ENCODE results near the gene OLFML2B. TPM values are rescaled to one million over a fixed set of nuclear protein-coding genes. Genes with fewer than 3 reads are reported as not detected.
"Not testable (repeated sequence)": the region's sequence is repeated elsewhere in the genome, so short reads cannot be mapped to it uniquely, and the experiment has no call there.

Gene OLFML2B
- total RNA-seq, 1 donor from 2014 or later, result 0.85 TPM

DNA sequence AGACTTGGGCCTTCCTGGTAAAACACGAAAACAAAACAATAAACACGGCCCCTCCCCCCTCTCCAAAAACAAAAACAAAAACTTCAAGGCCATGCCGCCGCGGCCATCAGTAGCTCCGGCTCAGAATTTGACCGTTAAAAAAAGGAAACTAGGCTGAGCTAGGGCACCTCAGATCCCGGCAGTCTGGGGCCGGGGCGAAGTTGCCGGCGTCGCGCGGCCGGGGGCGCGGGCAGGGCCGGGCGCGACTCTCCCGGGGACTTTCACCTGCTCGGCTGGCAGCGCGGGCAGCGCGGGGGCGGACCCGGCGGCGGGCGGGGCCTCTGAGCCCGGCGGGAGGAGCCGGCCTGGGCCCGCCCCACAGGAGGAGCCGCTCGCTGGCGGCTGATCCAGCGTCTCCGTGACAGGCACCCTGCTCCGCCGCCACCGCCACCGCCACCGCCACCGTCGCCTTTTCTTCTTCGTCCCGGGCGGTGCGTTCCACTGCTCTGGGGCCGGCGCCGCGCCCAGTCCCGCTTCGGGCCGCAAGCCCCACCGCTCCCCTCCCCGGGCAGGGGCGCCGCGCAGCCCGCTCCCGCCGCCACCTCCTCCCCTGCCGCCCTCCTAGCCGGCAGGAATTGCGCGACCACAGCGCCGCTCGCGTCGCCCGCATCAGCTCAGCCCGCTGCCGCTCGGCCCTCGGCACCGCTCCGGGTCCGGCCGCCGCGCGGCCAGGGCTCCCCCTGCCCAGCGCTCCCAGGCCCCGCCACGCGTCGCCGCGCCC, 45.8 kb upstream of the OLFML2B start, which contains the start of gene NOS1AP:
TSS of gene NOS1AP (plus strand) at position 358 of the 760 bp plus-strand sequence. CDS start 487 bp downstream, outside the sequence.
- H3K4me3 Mint-ChIP-seq (ENCODE audit: unreplicated experiment), result peak within 1 kb of the TSS; percentile 94
- peak; percentile 81 for DNase-seq (ENCODE audit: low spot score)
- no peaks in the 10 kb centered on the region for H3K9me3 Mint-ChIP-seq (ENCODE audit: unreplicated experiment)
- H3K27ac Mint-ChIP-seq (ENCODE audit: unreplicated experiment), result no peak within 1 kb of the TSS
- H3K4me1 Mint-ChIP-seq (ENCODE audit: unreplicated experiment), result peaks cover 40% of the 10 kb centered on the region
- TF ChIP-seq, protein P1, sequence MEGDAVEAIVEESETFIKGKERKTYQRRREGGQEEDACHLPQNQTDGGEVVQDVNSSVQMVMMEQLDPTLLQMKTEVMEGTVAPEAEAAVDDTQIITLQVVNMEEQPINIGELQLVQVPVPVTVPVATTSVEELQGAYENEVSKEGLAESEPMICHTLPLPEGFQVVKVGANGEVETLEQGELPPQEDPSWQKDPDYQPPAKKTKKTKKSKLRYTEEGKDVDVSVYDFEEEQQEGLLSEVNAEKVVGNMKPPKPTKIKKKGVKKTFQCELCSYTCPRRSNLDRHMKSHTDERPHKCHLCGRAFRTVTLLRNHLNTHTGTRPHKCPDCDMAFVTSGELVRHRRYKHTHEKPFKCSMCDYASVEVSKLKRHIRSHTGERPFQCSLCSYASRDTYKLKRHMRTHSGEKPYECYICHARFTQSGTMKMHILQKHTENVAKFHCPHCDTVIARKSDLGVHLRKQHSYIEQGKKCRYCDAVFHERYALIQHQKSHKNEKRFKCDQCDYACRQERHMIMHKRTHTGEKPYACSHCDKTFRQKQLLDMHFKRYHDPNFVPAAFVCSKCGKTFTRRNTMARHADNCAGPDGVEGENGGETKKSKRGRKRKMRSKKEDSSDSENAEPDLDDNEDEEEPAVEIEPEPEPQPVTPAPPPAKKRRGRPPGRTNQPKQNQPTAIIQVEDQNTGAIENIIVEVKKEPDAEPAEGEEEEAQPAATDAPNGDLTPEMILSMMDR (IDR thresholded peaks at IDR 0.05; ENCODE audit: unreplicated experiment), result no peak
- peaks cover 7% of the 10 kb centered on the region for H3K27me3 Mint-ChIP-seq (ENCODE audit: unreplicated experiment)
- peaks cover 4% of the 10 kb centered on the region for H3K36me3 Mint-ChIP-seq (ENCODE audit: low read depth, unreplicated experiment)

DNA sequence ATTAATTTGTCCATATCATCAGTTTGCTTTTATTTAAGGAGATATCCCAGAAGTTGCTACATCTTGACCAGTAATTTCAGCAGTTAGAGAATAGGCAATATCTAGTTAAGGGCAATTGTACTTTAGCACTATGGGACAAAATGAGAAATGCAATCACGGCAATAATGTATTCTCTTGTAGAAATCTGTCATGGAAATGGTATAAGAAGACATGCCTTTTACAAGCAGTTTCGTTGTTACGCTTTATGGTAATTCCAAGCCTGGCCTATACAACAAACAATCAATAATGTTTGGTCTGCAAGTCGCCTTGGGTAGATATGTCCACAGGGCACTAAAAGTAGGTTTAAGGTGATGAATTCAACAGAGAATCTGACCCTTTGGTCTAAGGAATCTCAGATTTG, 44.6 kb upstream of the OLFML2B start:
- Mint-ChIP-seq H3K4me3 (ENCODE audit: unreplicated experiment) (peak overlapping the region; percentile 87), H3K27me3 (ENCODE audit: unreplicated experiment) (peaks cover 5% of the 10 kb centered on the region), H3K27ac (ENCODE audit: unreplicated experiment) (no peak overlapping the region), H3K9me3 (ENCODE audit: unreplicated experiment) (no peaks in the 10 kb centered on the region), H3K4me1 (ENCODE audit: unreplicated experiment) (peaks cover 43% of the 10 kb centered on the region), H3K36me3 (ENCODE audit: low read depth, unreplicated experiment) (peaks cover 4% of the 10 kb centered on the region)
- no peak for DNase-seq (ENCODE audit: low spot score)
- TF ChIP-seq, protein P1 (IDR thresholded peaks at IDR 0.05; ENCODE audit: unreplicated experiment), result no peak

DNA sequence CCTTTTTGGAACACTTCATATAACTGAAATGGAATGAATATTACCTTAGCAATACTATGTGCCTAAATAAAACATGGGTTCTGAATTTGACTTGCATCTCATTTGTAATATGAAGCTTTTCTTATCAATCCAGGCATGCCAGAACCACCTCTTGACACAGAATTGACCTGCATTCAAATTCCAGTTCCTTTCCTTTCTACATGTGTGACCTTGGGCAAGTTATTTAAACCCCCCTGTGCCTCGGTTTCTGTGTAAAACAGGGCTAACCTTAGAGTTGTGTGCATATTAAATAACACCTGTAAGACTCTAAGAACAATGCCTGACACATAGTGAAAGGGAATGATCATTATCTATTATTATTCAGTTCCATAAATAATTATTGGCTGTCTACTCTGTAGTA, 43.8 kb upstream of the OLFML2B start:
- Mint-ChIP-seq H3K9me3 (ENCODE audit: unreplicated experiment) (no peaks in the 10 kb centered on the region), H3K4me1 (ENCODE audit: unreplicated experiment) (peaks cover 51% of the 10 kb centered on the region), H3K27me3 (ENCODE audit: unreplicated experiment) (peaks cover 5% of the 10 kb centered on the region), H3K4me3 (ENCODE audit: unreplicated experiment) (no peak overlapping the region), H3K27ac (ENCODE audit: unreplicated experiment) (peak overlapping the region; percentile 13), H3K36me3 (ENCODE audit: low read depth, unreplicated experiment) (peaks cover 4% of the 10 kb centered on the region)
- TF ChIP-seq, protein P1 (IDR thresholded peaks at IDR 0.05; ENCODE audit: unreplicated experiment), result no peak
- no peak for DNase-seq (ENCODE audit: low spot score)

- H3K27ac Mint-ChIP-seq (ENCODE audit: unreplicated experiment), result peak overlapping the region; percentile 13
- DNase-seq (ENCODE audit: low spot score); H3K36me3 Mint-ChIP-seq (ENCODE audit: low read depth, unreplicated experiment); H3K9me3 Mint-ChIP-seq (ENCODE audit: unreplicated experiment); H3K4me3 Mint-ChIP-seq (ENCODE audit: unreplicated experiment); H3K27me3 Mint-ChIP-seq (ENCODE audit: unreplicated experiment): not testable (repeated sequence)
- peaks cover 51% of the 10 kb centered on the region for H3K4me1 Mint-ChIP-seq (ENCODE audit: unreplicated experiment)
Measured at GRCh38 chr1:162066836-162067235, 43.2 kb upstream of the OLFML2B start.

DNA sequence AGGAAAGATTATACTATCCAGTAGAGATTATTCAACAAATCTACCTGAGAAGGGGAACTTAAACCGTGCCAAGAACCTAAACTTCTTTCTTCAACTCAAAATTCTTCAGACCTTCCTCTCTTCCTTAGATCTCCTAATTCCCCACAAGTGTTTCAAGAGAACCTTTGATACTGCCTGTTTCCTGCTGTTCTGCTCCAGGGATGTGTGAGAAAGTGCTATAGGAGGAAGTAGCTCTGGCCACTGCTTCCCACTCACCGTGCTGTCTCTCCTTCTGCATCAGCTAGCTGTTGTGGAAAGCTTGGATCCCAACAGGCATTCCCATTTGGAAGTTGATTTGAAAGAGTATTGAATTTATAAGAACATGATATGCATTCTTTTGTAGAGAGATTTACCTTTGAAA, 41.3 kb upstream of the OLFML2B start:
- TF ChIP-seq, protein P1 (IDR thresholded peaks at IDR 0.05; ENCODE audit: unreplicated experiment), result no peak
- no peaks in the 10 kb centered on the region for H3K9me3 Mint-ChIP-seq (ENCODE audit: unreplicated experiment)
- H3K27ac Mint-ChIP-seq (ENCODE audit: unreplicated experiment), result peak overlapping the region; percentile 69
- peak overlapping the region; percentile 66 for H3K4me3 Mint-ChIP-seq (ENCODE audit: unreplicated experiment)
- H3K36me3 Mint-ChIP-seq (ENCODE audit: low read depth, unreplicated experiment), result no peaks in the 10 kb centered on the region
- H3K27me3 Mint-ChIP-seq (ENCODE audit: unreplicated experiment), result peaks cover 5% of the 10 kb centered on the region
- no peak for DNase-seq (ENCODE audit: low spot score)
- peaks cover 42% of the 10 kb centered on the region for H3K4me1 Mint-ChIP-seq (ENCODE audit: unreplicated experiment)

Measured in endothelial cell (in vitro differentiated cells).